Measurements from ENCODE around the gene LCE1B. TPM values are rescaled to one million over a fixed set of nuclear protein-coding genes. Genes with fewer than 3 reads are reported as not detected.

LCE1B gene
- total RNA-seq, 1 experiment from 2014 or later: not detected

GRCh38 chr1:152795686-152796085 is 16.1 kb upstream of the LCE1B start:
- H3K27ac Mint-ChIP-seq (ENCODE audit: unreplicated experiment): no peak overlapping the region
- intact Hi-C loops (cut with micrococcal nuclease; ENCODE audit: unreplicated experiment): no loop called here

DNA sequence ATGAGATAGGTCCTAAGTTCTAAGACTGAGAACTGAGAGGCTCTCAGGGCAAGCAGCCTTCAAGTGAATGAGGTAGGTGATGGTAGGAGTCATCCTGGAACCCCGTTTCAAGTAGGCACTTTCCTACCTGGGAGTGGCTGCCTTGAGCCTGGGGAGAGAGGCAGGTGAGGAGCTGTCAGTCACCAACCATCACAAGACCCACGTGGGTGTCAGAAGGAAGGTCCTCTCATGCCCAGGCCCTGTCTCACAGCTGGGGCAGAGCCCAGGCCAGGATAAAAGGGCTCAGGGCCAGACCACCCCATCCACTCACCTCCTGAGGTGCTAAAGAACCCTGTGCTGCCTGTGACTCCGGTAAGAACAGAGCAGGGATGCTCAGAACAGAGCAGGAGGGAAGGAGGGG is 15.3 kb upstream of the LCE1B start, which contains the start of gene LCE1D:
TSS of gene LCE1D (plus strand) at position 301 of the 400 bp plus-strand sequence. CDS start 1,074 bp downstream, outside the sequence.
- no peaks in the 10 kb centered on the region for H3K36me3 Mint-ChIP-seq (ENCODE audit: insufficient read depth, unreplicated experiment)
- H3K9me3 Mint-ChIP-seq (ENCODE audit: low read depth, unreplicated experiment): no peaks in the 10 kb centered on the region
- TF ChIP-seq, protein P1, sequence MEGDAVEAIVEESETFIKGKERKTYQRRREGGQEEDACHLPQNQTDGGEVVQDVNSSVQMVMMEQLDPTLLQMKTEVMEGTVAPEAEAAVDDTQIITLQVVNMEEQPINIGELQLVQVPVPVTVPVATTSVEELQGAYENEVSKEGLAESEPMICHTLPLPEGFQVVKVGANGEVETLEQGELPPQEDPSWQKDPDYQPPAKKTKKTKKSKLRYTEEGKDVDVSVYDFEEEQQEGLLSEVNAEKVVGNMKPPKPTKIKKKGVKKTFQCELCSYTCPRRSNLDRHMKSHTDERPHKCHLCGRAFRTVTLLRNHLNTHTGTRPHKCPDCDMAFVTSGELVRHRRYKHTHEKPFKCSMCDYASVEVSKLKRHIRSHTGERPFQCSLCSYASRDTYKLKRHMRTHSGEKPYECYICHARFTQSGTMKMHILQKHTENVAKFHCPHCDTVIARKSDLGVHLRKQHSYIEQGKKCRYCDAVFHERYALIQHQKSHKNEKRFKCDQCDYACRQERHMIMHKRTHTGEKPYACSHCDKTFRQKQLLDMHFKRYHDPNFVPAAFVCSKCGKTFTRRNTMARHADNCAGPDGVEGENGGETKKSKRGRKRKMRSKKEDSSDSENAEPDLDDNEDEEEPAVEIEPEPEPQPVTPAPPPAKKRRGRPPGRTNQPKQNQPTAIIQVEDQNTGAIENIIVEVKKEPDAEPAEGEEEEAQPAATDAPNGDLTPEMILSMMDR (IDR thresholded peaks at IDR 0.05; ENCODE audit: unreplicated experiment): no peak
- peaks cover 62% of the 10 kb centered on the region for H3K27me3 Mint-ChIP-seq (ENCODE audit: unreplicated experiment)
- H3K4me3 Mint-ChIP-seq (ENCODE audit: low read depth, unreplicated experiment): no peak within 1 kb of the TSS
- BruUV-seq (replicated peaks): no TSS peak
- intact Hi-C loops (cut with micrococcal nuclease; ENCODE audit: unreplicated experiment): no loop called here
- H3K27ac Mint-ChIP-seq (ENCODE audit: unreplicated experiment): no peak within 1 kb of the TSS
- no peak for DNase-seq
- CTCF ChIA-PET: no interaction called here
- H3K4me1 Mint-ChIP-seq (ENCODE audit: low read depth, unreplicated experiment): no peaks in the 10 kb centered on the region

More at GRCh38 chr1:152795686-152796085, 16.1 kb upstream of the LCE1B start:
- H3K9me3 Mint-ChIP-seq (ENCODE audit: low read depth, unreplicated experiment): no peaks in the 10 kb centered on the region
- H3K4me3 Mint-ChIP-seq (ENCODE audit: low read depth, unreplicated experiment): no peak overlapping the region
- TF ChIP-seq, protein P1 (IDR thresholded peaks at IDR 0.05; ENCODE audit: unreplicated experiment): no peak
- no peak for DNase-seq
- peaks cover 7% of the 10 kb centered on the region for H3K4me1 Mint-ChIP-seq (ENCODE audit: low read depth, unreplicated experiment)
- H3K36me3 Mint-ChIP-seq (ENCODE audit: insufficient read depth, unreplicated experiment): no peaks in the 10 kb centered on the region
- peaks cover 55% of the 10 kb centered on the region for H3K27me3 Mint-ChIP-seq (ENCODE audit: unreplicated experiment)
- CTCF ChIA-PET: no interaction called here
- no TSS peak for BruUV-seq (replicated peaks)

DNA sequence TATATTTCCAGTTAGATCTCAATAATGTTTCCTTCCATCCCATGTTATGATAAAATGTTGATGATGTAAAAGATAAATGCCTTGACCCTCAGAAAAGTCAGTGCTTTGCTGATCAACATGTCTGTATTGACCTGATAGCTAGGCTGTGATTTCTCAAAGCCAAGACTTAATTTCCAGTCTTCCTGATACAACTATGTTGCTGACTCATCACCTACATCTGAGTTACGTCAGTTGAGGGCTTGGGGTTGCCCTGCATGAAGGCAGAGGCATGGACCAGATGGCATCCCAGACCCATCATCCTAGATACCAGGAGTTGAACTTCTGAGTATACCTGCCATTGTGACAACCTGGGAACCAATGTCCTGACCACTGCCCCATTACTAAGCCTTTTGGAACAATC is 10.4 kb upstream of the LCE1B start:
- peaks cover 77% of the 10 kb centered on the region for H3K27me3 Mint-ChIP-seq (ENCODE audit: unreplicated experiment)

GRCh38 chr1:152806576-152806975 is 5.2 kb upstream of the LCE1B start, which contains the start of gene LCE1C:
Gene LCE1C (minus strand): TSS chr1:152806651. CDS start chr1:152805478, 1,173 bp downstream.
- no TSS peak for BruUV-seq (replicated peaks)
- H3K27me3 Mint-ChIP-seq (ENCODE audit: unreplicated experiment): peaks cover 71% of the 10 kb centered on the region
- H3K4me1 Mint-ChIP-seq (ENCODE audit: low read depth, unreplicated experiment): no peaks in the 10 kb centered on the region
- no peak for DNase-seq
- no peaks in the 10 kb centered on the region for H3K9me3 Mint-ChIP-seq (ENCODE audit: low read depth, unreplicated experiment)
- H3K4me3 Mint-ChIP-seq (ENCODE audit: low read depth, unreplicated experiment): no peak within 1 kb of the TSS
- CTCF ChIA-PET: no interaction called here
- no peaks in the 10 kb centered on the region for H3K36me3 Mint-ChIP-seq (ENCODE audit: insufficient read depth, unreplicated experiment)
- TF ChIP-seq, protein P1 (IDR thresholded peaks at IDR 0.05; ENCODE audit: unreplicated experiment): no peak
- intact Hi-C loops (cut with micrococcal nuclease; ENCODE audit: unreplicated experiment): no loop called here
- H3K27ac Mint-ChIP-seq (ENCODE audit: unreplicated experiment): no peak within 1 kb of the TSS

More for the DNA sequence above, 10.4 kb upstream of the LCE1B start:
- DNase-seq: no peak
- TF ChIP-seq, protein P1 (IDR thresholded peaks at IDR 0.05; ENCODE audit: unreplicated experiment): no peak
- BruUV-seq (replicated peaks): no TSS peak
- CTCF ChIA-PET: interaction anchor here (1.5 kb wide), 1 partner anchor 45 kb away, joined by 3 read pairs; no protein-coding TSS in a partner anchor
- H3K36me3 Mint-ChIP-seq (ENCODE audit: insufficient read depth, unreplicated experiment): no peaks in the 10 kb centered on the region
- H3K27ac Mint-ChIP-seq (ENCODE audit: unreplicated experiment): no peak overlapping the region
- intact Hi-C loops (cut with micrococcal nuclease; ENCODE audit: unreplicated experiment): no loop called here
- H3K4me3 Mint-ChIP-seq (ENCODE audit: low read depth, unreplicated experiment): no peak overlapping the region
- no peaks in the 10 kb centered on the region for H3K4me1 Mint-ChIP-seq (ENCODE audit: low read depth, unreplicated experiment)
- no peaks in the 10 kb centered on the region for H3K9me3 Mint-ChIP-seq (ENCODE audit: low read depth, unreplicated experiment)

Data from Calu3 (cell line).